B cell (primary cell): ENCODE data around the gene SLC35G1. TPM values are rescaled to one million over a fixed set of nuclear protein-coding genes. Genes with fewer than 3 reads are reported as not detected.

Experiments used
- ATAC-seq: fragments of 200-7000 bp; cut with Tn5 transposase; one replicate; pipeline ENCODE4 v1.10.0; 2021; ENCODE audit warnings: low read depth, mild to moderate bottlenecking, moderate number of reproducible peaks, moderate library complexity
- CTCF ChIA-PET: fragments of 350-600 bp; sonication (Branson Sonifier 250); formaldehyde crosslinking; loops from one replicate; lab custom pipeline; 2021; ENCODE audit warnings: antibody characterized with exemption, inconsistent platforms; lab: Charles Lee
- POLR2A ChIA-PET: fragments of 350-600 bp; sonication (Branson Sonifier 250); formaldehyde crosslinking; loops from one replicate; lab custom pipeline; 2021; ENCODE audit warnings: antibody characterized with exemption; lab: Charles Lee
- DNase-seq: peaks from one replicate; pipeline ENCODE4 v3.0.0; 2013
- H2AFZ ChIP-seq: 2 replicates; pipeline ENCODE4 v1.6.1; 2012; ENCODE audit warnings: mild to moderate bottlenecking, low read depth, low read length; ENCODE audit not compliant: insufficient read depth, poor library complexity, severe bottlenecking
- H3K27ac ChIP-seq, 2 donors: 1 replicate in 1 of 2; 2 replicates in 1 of 2; pipeline ENCODE4 v1.5.1; 2012 to 2013; ENCODE audit warnings: low read length in 2 of 2, mild to moderate bottlenecking in 2 of 2, moderate library complexity in 1 of 2
- H3K27me3 ChIP-seq, 4 experiments: fragments of 200-600 bp in 1 of 4; sonication (generic) in 1 of 4; replicated peaks in 1 of 4; 1 replicate in 2 of 4; 2 replicates in 2 of 4; pipeline versions ENCODE4 v1.6.1 to v1.7.0; 2013 to 2016; ENCODE audit warnings: low read length in 3 of 4, mild to moderate bottlenecking in 2 of 4, mixed read lengths in 1 of 4, moderate library complexity in 1 of 4; ENCODE audit not compliant: insufficient read depth in 4 of 4, control insufficient read depth in 3 of 4; ENCODE audit errors: control extremely low read depth in 1 of 4
- H3K36me3 ChIP-seq, 2 experiments: replicated peaks in 1 of 2; 1 replicate in 1 of 2; 2 replicates in 1 of 2; pipeline versions ENCODE4 v1.6.1 to v1.7.1; 2013; ENCODE audit warnings: low read length in 1 of 2; ENCODE audit not compliant: insufficient read depth in 2 of 2, control insufficient read depth in 1 of 2; ENCODE audit errors: control extremely low read depth in 1 of 2, extremely low read depth in 1 of 2
- H3K4me1 ChIP-seq, 2 donors: fragments of 200-600 bp in 1 of 2; sonication (generic) in 1 of 2; 1 replicate in 1 of 2; 2 replicates in 1 of 2; pipeline versions ENCODE4 v1.5.1 to v1.6.1; 2013 to 2017; ENCODE audit warnings: low read length in 2 of 2; ENCODE audit not compliant: control insufficient read depth in 2 of 2, insufficient read depth in 2 of 2
- H3K4me2 ChIP-seq: replicated peaks from 2 replicates; pipeline ENCODE3; 2012; ENCODE audit warnings: mild to moderate bottlenecking, low read depth, low read length; ENCODE audit not compliant: poor library complexity, severe bottlenecking
- H3K4me3 ChIP-seq, 5 experiments: fragments of 200-600 bp in 1 of 5; sonication (generic) in 1 of 5; 1 replicate in 3 of 5; 2 replicates in 2 of 5; pipeline versions ENCODE4 v1.5.1 to v1.7.0; 2011 to 2016; ENCODE audit warnings: low read length in 4 of 5, mild to moderate bottlenecking in 4 of 5, low read depth in 2 of 5, control low read depth in 1 of 5, moderate library complexity in 1 of 5; ENCODE audit not compliant: insufficient read depth in 1 of 5; ENCODE audit errors: control extremely low read depth in 1 of 5, extremely low read depth in 1 of 5
- H3K79me2 ChIP-seq: fragments of 200-600 bp; sonication (generic); one replicate; pipeline ENCODE4 v1.6.0; 2016; ENCODE audit warnings: low read length; ENCODE audit not compliant: control insufficient read depth, insufficient read depth
- H3K9ac ChIP-seq: fragments of 200-600 bp; sonication (generic); 2 replicates; pipeline ENCODE4 v1.6.1; 2017; ENCODE audit warnings: mild to moderate bottlenecking, low read length, moderate library complexity
- H3K9me3 ChIP-seq, 3 donors: one replicate each; pipeline versions ENCODE4 v1.6.1 to v1.7.1; 2013; ENCODE audit warnings: low read length in 2 of 3; ENCODE audit not compliant: control insufficient read depth in 2 of 3, insufficient read depth in 1 of 3; ENCODE audit errors: control extremely low read depth in 1 of 3
- H4K20me1 ChIP-seq: 2 replicates; pipeline ENCODE4 v1.6.0; 2012; ENCODE audit warnings: mild to moderate bottlenecking, low read length; ENCODE audit not compliant: insufficient read depth, control insufficient read depth, poor library complexity, severe bottlenecking
- H3K27ac Mint-ChIP-seq: one replicate; pipeline ENCODE4 v1.8.0; 2021; ENCODE audit warnings: mixed read lengths
- H3K27me3 Mint-ChIP-seq: one replicate; pipeline ENCODE4 v1.8.0; 2021; ENCODE audit warnings: mixed read lengths
- H3K4me1 Mint-ChIP-seq: one replicate; pipeline ENCODE4 v1.8.0; 2021; ENCODE audit warnings: mixed read lengths
- H3K4me3 Mint-ChIP-seq: one replicate; pipeline ENCODE4 v1.8.0; 2021; ENCODE audit warnings: mixed read lengths
- H3K9me3 Mint-ChIP-seq: one replicate; pipeline ENCODE4 v1.8.0; 2022; ENCODE audit warnings: mixed read lengths; ENCODE audit not compliant: insufficient read depth
- CTCF ChIP-seq: fragments of 200-600 bp; IDR thresholded peaks from one replicate; pipeline ENCODE4 v1.8.0; 2022; ENCODE audit warnings: antibody characterized with exemption, mild to moderate bottlenecking
- EZH2 ChIP-seq: IDR thresholded peaks from 2 replicates; pipeline ENCODE4 v1.6.1; 2012; ENCODE audit warnings: borderline replicate concordance, low read depth, mild to moderate bottlenecking, moderate library complexity, low read length; ENCODE audit not compliant: insufficient read depth, poor library complexity, severe bottlenecking
- WGBS: methylation state at CpG from one replicate; pipeline ENCODE4 v1.1.5; 2013; ENCODE audit warnings: missing lambda C conversion rate; ENCODE audit not compliant: insufficient coverage; 5-methylcytosine and 5-hydroxymethylcytosine counted together
- intact Hi-C: fragments of 100-400 bp; cut with micrococcal nuclease; formaldehyde crosslinking; loops from one replicate; pipeline ENCODE4 v1.10.0; 2022
- polyA plus RNA-seq: library from polyadenylated mRNA; depleted of rRNA; stranded (reverse); fragments of >200 nt; gene quantifications from 2 replicates; pipeline ENCODE4 v1.2.3, GENCODE V29; 2012
- total RNA-seq, 2 donors: library from RNA; stranded (reverse); fragments of 120-200 nt in 1 of 2; gene quantifications; 1 replicate in 1 of 2; 2 replicates in 1 of 2; pipeline versions ENCODE4 v1.2.3 to v1.2.4, GENCODE V29; 2013 to 2022

The SLC35G1 gene
- total and polyA plus RNA-seq, 2 donors (not counting 1 experiment from before 2014, with no cell fraction given): 1.7 to 2.6 TPM

GRCh38 chr10:93856349-93857145 lies 37.2 kb upstream of the SLC35G1 start:
- DNase-seq (no peak), ATAC-seq (no peak)
- Mint-ChIP-seq H3K4me3 (no peak overlapping the region), H3K27me3 (peaks cover 7% of the 10 kb centered on the region), H3K4me1 (no peaks in the 10 kb centered on the region), H3K27ac (no peak overlapping the region), H3K9me3 (no peaks in the 10 kb centered on the region)
- CTCF ChIA-PET: interaction anchor here (1.0 to 5.6 kb wide), 3 partner anchors 12 to 301 kb away, joined by 3 to 64 read pairs (median 11); no protein-coding TSS in a partner anchor
- TF ChIP-seq CTCF: no peak
- no peak for TF ChIP-seq EZH2
- Histone ChIP-seq H3K27me3 (no peaks in the 10 kb centered on the region), H3K9me3 (no peaks in the 10 kb centered on the region), H3K4me2 (no peak overlapping the region), H3K4me1 (no peaks in the 10 kb centered on the region), H3K9ac (no peak overlapping the region), H4K20me1 (no peaks in the 10 kb centered on the region), H3K79me2 (no peaks in the 10 kb centered on the region), H3K27ac (no peak overlapping the region), H3K36me3 (no peaks in the 10 kb centered on the region), H2AFZ (no peak overlapping the region), H3K4me3 (no peak overlapping the region)
- POLR2A ChIA-PET: no interaction called here
- 92% methylated on average over 3 of the region's 10 CpGs for WGBS
- intact Hi-C loops: no loop called here

DNA sequence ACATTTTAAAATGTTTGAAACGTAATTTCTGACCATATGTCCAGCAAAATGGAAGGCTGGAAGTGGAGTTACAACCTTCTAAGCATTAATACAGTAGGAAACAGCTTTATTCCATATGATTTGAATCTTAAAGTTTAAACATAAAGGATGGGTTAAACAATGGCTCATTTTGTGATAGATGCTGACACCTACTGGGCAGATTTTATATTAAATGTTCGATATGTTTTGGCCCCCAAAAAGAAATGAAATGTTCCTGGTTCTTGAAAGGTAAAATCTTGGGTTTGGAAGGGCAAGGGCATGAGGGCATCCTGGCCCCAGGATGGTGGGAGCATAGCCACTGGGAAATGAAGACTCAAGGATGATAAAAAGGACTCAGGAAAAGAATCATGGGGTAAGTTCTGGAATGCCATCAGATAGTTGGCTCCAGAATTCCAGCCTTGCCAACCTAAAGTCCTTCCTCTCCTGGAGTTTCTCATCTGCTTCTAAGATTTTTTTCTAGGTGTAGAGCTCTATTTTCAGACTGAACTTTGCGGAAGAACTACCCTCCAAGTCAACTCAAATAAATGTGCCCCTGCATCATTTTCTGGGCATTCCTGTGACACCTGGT lies 34.6 kb upstream of the SLC35G1 start:
- Histone ChIP-seq H3K27ac (no peak overlapping the region), H3K9me3 (peaks cover 0 to 3% (median 0%) of the 10 kb centered on the region in 3 donors), H3K27me3 (no peaks in the 10 kb centered on the region), H3K4me2 (no peak overlapping the region), H3K4me1 (no peaks in the 10 kb centered on the region), H3K79me2 (no peaks in the 10 kb centered on the region), H3K36me3 (no peaks in the 10 kb centered on the region), H4K20me1 (no peaks in the 10 kb centered on the region), H3K9ac (no peak overlapping the region), H2AFZ (no peak overlapping the region), H3K4me3 (no peak overlapping the region)
- Mint-ChIP-seq H3K27ac (no peak overlapping the region), H3K4me3 (no peak overlapping the region), H3K9me3 (no peaks in the 10 kb centered on the region), H3K27me3 (peaks cover 9% of the 10 kb centered on the region), H3K4me1 (no peaks in the 10 kb centered on the region)
- 51% methylated on average over 2 of the region's 3 CpGs for WGBS
- intact Hi-C loops: no loop called here
- POLR2A ChIA-PET: no interaction called here
- peak; percentile 18 for DNase-seq
- no peak for ATAC-seq
- TF ChIP-seq EZH2 (no peak), CTCF (peak; percentile 67)
- CTCF ChIA-PET: interaction anchor here (0.7 to 5.6 kb wide), 12 partner anchors 9 to 743 kb away, joined by 3 to 64 read pairs (median 4); no protein-coding TSS in a partner anchor
